Measurements from ENCODE around the gene ZFPM1.
"Not testable (repeated sequence)": the region's sequence is repeated elsewhere in the genome, so short reads cannot be mapped to it uniquely, and the experiment has no call there.

Gene ZFPM1

DNA sequence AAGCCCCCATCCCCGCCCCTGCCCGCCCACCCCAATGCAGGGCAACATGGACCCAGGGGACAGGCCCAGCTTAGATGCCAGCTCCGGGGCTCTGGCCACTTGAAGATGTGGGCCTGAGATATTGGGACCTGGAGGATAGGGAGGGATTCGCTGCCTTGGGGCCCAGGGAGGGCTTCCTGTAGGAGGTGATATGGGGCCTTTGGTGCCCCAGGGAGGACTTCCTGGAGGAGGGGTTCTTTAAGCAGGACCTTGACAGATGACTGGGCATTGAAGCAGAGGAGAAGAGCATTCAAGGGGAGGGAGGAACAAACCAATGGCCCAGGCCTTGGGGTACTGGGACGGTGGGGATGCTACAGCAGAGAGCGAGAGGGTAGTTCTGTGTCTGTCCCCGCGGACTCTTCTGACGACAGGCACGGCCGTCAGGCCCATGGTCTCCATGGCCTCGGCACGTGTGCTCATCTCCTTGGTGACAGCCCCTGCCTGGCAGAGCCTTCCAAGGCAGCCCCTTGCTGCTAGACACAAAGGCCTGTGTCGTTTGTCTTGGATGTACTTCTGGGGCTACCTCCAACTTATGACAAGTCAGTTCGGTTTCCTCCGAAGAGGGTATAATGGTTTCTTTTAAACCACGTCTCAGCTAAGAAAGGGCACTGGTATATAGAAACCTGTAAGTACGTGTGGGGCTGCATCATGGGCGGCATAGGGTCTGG lies 61.6 kb downstream of the ZFPM1 start:
- DNase-seq (ENCODE audit: low spot score), result no peak

- no peak for DNase-seq (ENCODE audit: low spot score)
Observed at GRCh38 chr16:88515371-88515770, 62.3 kb downstream of the ZFPM1 start.

DNA sequence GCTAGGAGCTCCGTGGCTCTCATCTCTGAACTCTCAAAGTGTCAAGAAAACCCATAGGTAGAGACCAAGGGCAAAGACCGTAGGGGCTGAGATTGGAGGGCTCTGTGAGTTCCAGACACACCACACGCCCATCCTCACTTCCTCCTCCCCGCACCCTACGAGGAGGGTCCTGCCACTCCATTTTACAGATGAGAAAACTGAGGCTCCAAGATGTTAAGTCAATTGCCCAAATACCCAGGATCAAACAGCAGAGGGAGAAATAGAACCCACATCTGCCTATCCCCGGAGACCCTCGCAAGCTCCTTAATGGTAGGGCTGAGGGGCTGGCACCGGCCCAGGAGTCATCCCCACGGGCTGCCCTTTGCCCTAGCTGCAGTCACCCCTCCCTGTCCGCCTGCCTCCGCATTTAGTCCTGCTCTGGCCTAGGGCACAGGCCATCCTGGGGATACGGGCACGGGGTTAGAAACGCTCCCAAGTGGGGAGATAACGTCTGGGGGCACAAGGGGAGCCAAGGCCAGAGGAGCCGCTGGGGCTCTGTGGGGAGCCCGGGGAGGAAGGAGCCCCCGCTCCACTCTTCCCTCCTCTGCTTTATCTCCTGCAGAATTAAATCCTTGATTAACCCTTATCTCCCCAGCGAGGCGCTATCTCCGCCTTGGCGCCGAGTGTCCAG lies 63.0 kb downstream of the ZFPM1 start:
- no peak for DNase-seq (ENCODE audit: low spot score)

DNA sequence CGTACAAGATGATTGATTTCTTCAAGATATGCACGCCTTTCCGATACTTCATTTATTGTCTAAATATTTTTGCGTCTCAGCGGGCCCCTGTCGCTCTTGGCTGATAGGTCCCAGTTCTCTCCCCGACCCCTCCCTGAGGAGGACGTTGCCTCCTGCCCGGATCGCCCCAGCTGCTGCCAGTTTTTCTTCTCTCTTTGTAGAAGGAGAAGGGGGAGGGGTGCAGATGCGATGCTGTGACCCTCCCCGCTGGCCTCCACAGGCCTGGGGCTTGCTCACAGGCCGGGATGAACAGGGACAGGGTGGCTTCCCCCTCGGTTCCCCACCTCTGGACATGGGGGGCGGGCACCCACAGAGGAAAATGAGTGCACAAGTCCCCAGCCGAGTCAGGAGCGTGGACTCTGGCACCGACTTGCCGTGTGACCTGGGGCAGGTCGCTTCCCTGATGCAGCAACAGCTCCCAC lies 63.6 kb downstream of the ZFPM1 start:
- DNase-seq (ENCODE audit: low spot score), result no peak

GRCh38 chr16:88517208-88517774 lies 64.2 kb downstream of the ZFPM1 start:
- not testable (repeated sequence) for DNase-seq (ENCODE audit: low spot score)

GRCh38 chr16:88518411-88519111 lies 65.5 kb downstream of the ZFPM1 start:
- DNase-seq (ENCODE audit: low spot score), result not testable (repeated sequence)

GRCh38 chr16:88519240-88519639 lies 66.2 kb downstream of the ZFPM1 start:
- no peak for DNase-seq (ENCODE audit: low spot score)

DNA sequence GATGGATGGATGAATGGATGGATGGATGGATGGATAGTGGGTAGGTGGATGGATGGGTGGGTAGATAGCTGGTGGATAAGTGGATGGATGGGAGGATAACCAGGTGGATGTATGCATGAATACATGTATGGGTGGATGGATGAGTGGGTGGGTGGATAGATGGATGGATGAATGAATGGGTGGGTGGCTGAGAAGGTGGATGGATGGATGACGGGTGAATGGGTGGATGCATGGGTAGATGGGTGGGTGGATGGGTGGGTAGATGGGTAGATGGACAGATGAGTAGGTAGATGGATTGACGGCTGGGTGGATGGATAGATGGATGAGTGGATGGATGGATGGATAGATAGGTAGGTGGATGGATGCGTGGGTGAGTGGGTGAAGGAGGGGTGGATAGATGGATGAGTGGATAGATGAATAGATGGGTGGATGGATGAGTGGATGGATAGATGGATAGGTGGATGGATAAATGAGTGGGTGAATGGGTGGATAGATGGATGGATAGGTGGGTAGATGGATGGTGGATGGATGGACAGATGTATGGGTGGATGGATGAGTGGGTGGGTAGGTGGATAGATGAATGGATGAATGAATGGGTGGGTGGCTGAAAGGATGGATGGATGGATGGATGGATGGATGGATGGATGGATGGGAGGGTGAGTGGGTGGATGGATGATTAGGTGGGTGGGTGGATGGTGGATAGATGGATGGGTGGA lies 67.0 kb downstream of the ZFPM1 start:
- no peak for DNase-seq (ENCODE audit: low spot score)

- no peak for DNase-seq (ENCODE audit: low spot score)
Observed at GRCh38 chr16:88521674-88522073, 68.6 kb downstream of the ZFPM1 start.

DNA sequence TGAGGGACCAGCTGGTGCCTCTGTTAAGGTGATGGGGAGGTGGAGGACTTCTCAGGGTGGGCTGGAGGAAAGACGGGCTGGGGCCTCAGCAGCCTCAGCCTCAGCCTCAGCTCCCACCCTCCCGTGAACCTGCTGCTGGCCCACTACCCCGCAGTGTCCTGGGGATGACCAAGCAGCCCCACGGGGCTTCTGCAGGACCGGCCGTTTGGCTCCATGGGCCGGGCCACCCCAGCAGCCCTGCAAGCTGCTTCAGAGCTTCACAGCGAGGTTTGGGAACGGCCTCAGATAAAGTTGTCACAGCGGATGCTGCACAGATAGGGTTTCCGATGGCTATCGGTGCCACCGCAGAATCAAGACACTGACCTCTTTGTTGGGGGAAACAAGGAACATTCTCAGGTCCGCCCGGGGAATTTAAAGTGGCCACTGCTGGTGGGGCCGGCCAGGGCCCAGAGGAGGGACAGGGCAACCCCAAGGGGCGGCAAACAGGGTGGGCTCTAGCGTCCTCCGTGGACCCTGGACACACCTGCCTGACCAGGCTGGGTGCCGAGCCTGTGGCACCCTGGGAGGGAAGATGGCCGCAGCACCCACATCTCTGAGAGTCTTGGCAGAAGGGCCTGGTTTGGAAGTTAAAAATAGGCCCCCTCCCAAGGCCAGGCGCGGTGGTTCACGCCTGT lies 69.3 kb downstream of the ZFPM1 start:
- DNase-seq (ENCODE audit: low spot score), result no peak

DNA sequence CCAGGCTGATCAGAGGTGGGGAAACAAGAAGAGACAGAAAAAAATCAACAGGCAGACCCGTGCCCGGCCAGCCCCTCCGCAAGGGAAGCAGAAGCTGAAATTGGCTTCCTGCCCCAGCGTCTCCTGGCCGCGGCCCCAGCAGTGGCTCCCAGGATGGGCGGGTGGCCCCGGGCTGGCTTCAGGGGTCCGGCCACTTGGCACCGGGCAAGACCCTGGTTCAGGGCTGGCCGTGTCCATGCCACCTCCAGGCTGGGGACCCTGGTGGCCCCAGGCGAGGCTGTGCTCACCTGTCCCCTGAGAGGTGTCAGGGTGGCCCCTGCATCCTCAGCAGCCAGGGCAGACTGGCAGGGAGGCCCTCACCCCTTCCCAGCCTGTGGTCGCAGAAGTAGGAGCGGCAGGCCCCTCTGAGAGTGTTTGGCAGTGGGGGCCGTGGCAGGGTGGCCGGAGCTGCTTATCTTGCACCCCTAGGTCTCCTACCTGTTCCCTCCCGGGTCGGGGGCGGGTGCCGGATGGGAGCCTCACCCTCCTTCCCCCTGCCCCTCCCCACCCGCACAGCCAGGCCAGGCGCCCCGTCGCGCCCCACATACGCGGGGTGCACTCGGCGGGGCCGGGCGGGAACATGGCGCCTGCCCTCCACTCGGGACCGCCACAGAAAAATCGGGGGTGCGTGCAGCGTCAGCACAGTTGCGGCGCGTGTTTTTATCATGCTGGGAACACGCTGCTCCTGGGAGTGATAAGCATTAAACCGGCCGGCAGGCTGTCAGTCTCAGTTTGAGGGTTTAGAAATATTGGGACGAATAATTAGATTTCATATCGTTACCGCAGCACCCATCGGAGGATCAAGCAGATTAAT lies 70.5 kb downstream of the ZFPM1 start:
- no peak for DNase-seq (ENCODE audit: low spot score)

- no peak for DNase-seq (ENCODE audit: low spot score)
Observed at GRCh38 chr16:88524274-88524972, 71.3 kb downstream of the ZFPM1 start.

DNA sequence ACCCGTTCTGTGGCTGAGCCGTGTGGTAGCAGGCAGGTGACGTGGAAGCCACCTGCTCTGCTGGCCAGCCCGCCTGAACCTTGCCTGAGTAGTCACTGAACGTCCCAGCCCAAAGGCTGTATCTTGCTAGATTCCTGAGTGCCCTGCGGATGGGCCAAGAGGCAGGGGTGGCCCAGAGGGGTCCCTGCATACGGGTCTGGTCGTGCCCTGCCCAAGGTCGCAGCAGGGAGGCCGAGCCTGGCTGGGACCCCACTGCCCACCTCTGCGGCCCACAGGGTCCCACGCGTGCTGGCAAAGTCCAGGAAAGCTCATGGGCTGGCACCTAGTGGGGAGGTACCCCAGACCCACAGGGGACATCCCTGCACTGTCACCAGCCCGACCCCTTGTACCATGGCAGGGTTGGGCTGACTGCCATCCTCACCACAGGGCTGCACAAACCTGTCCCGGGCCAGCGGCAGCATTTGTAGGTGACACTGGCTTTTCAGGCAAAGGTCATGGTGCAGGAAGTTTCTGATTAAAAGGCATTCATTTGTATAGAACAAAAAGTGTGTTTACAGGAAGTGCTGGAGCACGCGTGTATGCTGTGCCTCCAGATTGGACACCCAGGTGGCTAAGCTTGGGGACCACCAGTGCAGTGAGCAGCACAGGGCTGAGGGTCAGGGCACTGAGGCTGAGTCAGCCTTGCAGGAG lies 72.0 kb downstream of the ZFPM1 start:
- no peak for DNase-seq (ENCODE audit: low spot score)

- DNase-seq (ENCODE audit: low spot score), result no peak
Observed at GRCh38 chr16:88525663-88525990, 72.5 kb downstream of the ZFPM1 start.

DNA sequence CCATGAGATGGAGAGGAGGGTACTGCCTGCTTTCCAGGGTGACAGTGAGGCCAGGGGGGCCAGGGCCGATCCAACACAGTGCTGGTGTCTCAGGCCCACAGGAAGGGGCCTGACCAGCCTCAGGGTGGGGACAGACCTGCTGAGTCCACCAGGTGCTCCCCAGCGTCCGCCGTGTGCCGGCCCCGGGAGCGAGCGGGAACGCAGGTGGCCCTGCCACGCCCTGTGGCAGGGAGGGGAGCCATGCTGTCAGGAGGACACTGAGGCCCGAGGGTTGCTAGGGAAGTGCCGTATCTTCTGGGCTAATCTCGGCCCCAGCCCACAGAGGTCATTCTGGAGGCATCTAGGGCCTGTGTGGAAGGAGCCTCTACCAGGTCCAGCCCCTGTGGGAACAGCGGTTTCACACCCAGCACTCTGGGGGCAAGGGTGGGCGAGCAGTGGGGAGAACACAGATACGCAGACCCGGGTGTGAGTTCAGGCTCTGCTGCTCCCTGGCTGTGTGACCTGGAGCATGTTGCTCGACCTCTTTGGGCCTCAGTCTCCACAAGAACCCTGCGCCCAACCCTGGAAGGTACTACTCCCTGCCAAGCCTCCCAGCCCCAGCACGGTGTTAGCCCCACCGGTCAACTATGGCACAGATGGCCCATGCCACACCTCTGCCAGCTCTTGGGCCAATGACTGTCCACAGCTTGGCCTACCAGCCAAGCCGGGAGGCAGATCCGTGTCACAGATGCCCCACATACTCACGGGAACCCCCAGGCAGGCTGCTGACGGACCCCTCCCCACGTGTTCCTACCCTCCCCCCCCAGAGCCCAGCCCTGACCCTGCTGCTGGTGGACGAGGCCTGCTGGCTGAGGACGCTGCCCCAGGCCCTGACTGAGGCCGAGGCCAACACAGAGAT lies 73.2 kb downstream of the ZFPM1 start:
- no peak for DNase-seq (ENCODE audit: low spot score)

DNA sequence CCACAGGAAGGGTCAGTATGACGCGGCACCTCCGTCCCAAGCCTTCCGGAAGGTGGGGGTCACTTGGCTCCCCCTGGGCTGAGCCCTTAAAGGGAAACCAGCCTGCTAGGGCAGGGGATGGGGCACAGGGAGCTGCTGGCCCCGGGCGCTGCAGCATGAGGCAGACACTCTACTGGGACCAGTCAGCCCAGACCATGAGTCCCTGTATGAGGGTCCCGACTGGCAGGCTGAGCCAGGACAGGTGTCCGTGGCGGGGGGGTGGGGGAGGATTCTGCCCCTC lies 73.8 kb downstream of the ZFPM1 start:
- no peak for DNase-seq (ENCODE audit: low spot score)

DNA sequence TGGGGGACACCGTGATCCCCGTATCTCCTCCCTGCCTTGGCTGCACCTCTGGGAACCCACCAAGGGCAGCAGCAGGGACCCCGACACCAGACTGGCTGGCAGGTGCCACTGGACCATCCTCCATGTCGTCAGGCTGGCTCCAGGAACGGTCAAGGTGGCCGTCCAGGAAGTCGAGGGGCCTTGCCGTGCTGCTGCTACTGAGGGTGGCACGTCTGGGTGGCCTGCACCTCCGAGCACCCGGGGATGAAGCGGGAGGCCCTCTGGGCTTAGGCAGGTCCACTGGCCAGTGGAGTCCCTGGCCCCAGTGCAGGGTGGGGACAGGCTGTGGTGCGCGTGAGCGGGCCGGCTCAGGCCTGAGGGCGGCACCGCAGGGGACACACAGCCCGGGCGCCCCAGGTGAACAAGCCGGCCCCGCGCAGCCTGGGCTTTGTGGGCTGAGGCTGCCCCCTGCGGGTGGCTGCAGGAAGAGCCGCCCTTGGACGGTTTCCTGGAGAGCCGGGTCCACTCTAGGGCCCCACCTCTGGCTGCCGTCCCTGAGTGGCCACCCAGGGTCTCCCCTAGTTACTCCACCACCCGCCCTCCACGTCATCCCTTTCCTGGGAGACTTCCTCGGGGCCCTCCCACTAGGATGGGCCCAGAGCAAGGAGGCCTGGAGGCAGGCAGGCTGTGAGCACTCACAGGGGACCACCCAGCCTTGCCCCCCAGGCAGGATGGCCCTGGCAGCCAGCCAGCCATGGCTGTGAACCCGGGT lies 74.3 kb downstream of the ZFPM1 start:
- DNase-seq (ENCODE audit: low spot score), result peak; percentile 86

Measured in ecto neural progenitor cell (in vitro differentiated cells).